Head of caudate nucleus (tissue), 42 donors: ENCODE data around the gene FBN2.

ENCODE experiments used
- DNase-seq, 42 donors: peaks; one replicate each; pipeline versions ENCODE4 v3.0.0 to v3.0.0-alpha.2; 2020 to 2021; ENCODE audit warnings: mixed read lengths in 7 of 42
- intact Hi-C: fragments of 100-400 bp; cut with DNase I; formaldehyde crosslinking; loops from one replicate; pipeline ENCODE4 v1.15.0; 2022

The FBN2 gene

DNA sequence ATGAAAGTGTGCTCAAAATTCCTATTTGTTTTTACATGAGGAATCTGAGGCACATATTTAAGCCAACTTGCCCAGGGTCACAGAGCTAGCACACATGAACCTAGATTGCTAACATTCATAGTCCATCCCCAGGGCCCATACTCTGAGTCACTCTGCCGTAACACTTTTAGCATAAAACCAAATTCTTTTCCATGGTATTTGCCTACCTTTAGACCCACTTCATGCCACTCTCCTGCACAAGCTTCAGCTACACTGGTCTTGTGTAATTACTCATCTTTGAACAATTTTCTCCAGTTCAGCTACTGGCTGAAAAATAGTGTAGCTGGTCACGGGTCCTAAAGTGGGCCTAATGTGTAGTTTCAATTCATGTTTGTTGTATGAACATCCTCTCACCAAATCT is 253.8 kb downstream of the FBN2 start:
- intact Hi-C loops: no loop called here
- DNase-seq: no peak

GRCh38 chr5:128279345-128279744 is 258.7 kb downstream of the FBN2 start:
- no peak for DNase-seq
- intact Hi-C loops: no loop called here

DNA sequence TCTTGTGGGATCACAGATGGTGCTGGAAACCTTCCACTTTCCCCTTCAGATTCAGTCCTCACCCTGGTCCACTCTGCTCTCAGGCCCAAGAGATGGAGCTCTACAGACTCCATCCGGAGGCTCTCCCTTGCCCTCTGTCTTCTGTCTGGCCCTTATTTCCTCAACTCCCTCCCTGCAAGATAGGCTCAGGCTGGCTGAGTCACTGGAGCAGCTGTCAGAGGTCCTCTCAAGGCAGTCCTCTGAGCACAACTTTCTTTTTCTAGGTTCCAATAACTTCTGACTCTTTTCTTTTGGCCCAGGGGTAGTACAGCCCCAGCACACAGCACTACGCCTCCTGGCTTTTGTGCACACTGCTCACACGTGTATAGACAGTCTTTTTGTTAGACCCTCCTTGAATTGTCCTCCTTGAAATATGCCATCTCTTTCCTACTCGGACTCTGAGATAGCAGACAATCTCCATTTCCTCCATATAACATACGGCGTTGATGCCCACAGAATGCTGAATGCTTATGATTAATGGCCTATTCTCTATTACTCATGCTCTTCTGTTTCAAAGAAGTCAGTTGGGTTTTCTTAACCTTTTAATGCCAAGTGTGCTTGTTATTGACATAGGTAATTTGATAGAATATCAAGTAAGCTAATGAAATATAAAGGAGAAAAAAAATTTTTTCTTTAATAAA is 261.4 kb downstream of the FBN2 start:
- intact Hi-C loops: no loop called here
- DNase-seq: no peak

DNA sequence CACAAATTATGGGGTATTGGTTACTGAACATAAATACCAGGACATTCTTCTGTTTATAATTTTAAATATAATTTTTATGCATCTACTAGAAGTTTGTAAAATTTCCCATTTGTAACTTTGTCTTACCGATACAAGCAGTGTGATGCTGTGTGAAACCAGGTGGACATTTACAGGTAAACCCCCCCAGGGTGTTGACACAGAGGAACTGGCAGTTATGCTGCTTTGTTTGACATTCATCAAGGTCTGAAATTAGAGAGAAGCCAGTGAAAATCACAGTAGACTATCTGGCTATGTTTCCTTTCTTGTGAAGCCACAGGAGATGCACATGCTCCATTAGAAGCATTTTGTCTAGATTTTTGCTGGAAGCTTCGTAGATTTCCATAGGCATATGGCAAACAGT is 263.6 kb downstream of the FBN2 start:
- intact Hi-C loops: no loop called here

DNA sequence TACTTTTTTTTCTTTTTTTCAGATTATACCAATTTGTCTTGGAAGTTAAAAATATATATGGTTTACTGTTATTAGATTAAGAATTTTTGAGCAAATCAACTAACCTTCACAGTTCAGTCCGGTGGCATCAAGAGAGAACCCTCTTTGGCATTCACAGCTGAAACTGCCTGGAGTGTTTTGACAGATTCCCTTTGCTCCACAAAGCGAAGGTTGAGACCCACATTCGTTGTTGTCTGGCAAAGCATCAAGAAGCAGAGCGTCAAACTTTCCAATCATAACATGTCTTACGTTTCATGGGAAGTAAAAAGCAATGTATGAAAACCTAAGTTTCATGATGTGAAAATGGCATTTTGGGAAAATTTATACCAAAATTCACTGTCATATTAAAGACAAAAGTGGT is 264.3 kb downstream of the FBN2 start:
- intact Hi-C loops: no loop called here
- no peak for DNase-seq

More for the DNA sequence above, 263.6 kb downstream of the FBN2 start:
- no peak for DNase-seq

GRCh38 chr5:128271859-128272464 is 266.1 kb downstream of the FBN2 start:
- no peak for DNase-seq
- intact Hi-C loops: no loop called here

GRCh38 chr5:128271071-128271470 is 267.0 kb downstream of the FBN2 start:
- no peak for DNase-seq
- intact Hi-C loops: no loop called here

GRCh38 chr5:128264564-128265360 is 273.3 kb downstream of the FBN2 start:
- intact Hi-C loops: no loop called here
- DNase-seq: no peak

- DNase-seq: no peak
- intact Hi-C loops: no loop called here
These were observed 274.7 kb downstream of the FBN2 start for GRCh38 chr5:128263357-128263756.

DNA sequence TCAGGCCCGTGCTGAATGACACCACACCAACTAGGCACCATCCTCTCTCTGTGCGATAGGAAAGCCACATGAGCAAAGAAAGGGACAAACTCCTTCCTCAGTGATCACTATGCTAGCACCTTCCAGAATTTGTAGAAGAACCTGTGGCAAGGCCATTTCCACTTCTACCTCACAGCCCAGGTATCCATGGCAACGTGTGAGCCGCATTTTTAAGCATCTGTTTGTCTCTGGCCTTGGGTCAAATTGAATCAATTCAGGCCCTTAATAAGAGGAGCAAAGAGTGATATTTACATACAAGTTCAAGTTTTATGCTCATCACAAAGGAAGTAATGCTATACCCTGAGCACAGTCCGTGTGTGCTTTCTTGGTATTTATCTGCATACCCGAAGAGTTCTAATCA is 275.1 kb downstream of the FBN2 start:
- intact Hi-C loops: no loop called here
- DNase-seq: no peak

DNA sequence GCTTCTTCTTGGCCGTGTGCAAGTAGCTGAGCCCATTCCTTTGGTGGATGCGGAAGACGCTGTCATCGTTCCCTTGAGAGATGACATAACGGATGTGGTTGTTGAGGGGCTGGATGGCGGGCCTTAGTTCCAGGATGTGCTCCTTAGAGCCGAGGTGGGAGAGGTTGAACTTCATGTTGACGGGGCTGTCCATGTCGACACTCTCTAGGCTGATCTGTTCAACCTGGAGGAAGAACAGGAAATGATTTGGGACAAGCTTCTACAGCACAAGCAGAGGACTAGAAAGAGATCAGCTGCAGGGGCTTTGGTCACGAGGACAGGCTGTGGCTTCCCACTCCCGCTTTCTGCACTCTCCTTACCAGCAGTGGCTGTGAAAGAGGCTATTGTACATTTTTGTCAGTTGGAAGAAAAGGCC is 278.4 kb downstream of the FBN2 start:
- peak in 2 of 42 donors; percentile 5 to 7 for DNase-seq
- intact Hi-C loops: no loop called here

GRCh38 chr5:128258372-128258771 is 279.7 kb downstream of the FBN2 start:
- no peak for DNase-seq
- intact Hi-C loops: no loop called here

DNA sequence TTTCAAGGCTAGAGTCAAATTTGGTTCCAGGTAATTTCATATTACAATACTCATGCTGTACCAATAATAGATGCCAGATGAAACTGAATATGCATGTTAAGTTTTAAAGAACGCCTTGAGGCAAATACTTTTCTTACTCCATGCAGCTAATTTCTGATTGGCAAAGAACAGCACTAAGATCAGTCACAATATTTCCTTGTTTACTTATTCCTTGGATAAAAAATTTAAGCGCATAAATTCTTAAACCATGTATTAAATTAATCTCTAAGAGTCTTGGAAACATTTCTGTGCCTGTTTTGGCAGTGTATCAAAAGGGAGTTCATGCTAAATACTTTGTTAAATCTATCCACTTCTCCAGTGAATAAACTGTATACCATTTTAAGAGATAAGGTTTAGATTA is 281.0 kb downstream of the FBN2 start:
- intact Hi-C loops: no loop called here

GRCh38 chr5:128254789-128255188 is 283.3 kb downstream of the FBN2 start:
- DNase-seq: no peak
- intact Hi-C loops: no loop called here

More for the DNA sequence above, 281.0 kb downstream of the FBN2 start:
- no peak for DNase-seq

DNA sequence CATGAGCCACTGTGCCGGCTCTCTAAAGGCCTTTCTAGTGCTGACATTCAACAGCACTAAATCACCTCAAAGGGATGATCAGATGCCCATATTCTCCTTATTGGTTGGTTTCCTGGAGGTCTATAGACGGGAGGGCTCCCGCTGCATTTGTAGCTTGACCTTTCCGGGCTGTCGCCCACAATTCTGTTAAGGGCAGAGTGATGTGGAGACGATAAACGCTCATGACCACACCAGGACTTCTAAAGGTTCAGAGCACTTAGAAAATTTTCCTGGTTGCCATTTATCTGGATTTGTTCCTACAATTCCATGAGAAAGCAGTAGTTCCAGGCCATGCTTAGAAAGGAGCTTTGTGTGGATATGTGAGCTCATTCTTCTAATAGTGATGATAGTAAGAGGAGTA is 284.2 kb downstream of the FBN2 start:
- no peak for DNase-seq
- intact Hi-C loops: no loop called here

- no peak for DNase-seq
- intact Hi-C loops: no loop called here
These were observed 284.9 kb downstream of the FBN2 start for GRCh38 chr5:128253161-128253560.

DNA sequence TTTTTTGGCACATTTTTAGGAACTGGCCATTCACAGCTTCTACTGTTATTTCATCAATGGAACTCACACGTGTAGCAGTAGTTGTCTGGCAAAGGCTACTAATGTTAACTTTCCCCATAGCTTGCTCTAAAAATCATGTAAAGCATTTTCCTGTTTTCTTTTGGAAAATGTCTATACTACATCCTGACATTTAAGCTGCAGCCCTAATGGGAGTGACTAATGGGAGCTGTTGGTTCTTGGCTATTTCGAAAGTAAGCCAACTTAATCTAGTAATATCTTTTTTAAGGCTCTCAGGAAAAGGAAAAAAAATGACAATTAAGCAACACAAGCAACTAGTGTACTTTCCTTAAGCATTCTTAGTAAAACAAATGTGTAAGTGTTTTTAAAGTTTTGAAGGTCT is 285.3 kb downstream of the FBN2 start:
- intact Hi-C loops: no loop called here
- no peak for DNase-seq

DNA sequence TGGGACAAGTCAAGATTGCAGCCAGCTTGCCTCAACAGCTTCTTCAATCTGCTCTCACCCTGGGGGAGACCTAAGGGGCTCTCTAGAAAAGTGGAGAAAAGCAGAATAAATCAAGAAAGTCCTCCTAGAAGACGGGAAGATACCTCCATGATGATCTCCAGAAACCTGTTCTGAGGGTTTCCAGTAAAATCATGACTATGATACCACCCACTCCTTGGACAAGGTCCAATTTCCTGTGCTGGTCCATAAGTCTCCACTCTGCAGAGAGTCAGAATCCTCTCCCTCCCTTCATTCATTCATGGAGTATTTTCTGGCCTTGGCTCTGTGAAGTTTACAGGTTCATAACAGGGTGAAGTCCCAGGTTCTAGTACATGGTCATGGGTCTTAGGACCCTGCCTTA is 285.8 kb downstream of the FBN2 start:
- no peak for DNase-seq
- intact Hi-C loops: no loop called here

GRCh38 chr5:128245974-128246373 is 292.1 kb downstream of the FBN2 start:
- DNase-seq: no peak
- intact Hi-C loops: no loop called here

DNA sequence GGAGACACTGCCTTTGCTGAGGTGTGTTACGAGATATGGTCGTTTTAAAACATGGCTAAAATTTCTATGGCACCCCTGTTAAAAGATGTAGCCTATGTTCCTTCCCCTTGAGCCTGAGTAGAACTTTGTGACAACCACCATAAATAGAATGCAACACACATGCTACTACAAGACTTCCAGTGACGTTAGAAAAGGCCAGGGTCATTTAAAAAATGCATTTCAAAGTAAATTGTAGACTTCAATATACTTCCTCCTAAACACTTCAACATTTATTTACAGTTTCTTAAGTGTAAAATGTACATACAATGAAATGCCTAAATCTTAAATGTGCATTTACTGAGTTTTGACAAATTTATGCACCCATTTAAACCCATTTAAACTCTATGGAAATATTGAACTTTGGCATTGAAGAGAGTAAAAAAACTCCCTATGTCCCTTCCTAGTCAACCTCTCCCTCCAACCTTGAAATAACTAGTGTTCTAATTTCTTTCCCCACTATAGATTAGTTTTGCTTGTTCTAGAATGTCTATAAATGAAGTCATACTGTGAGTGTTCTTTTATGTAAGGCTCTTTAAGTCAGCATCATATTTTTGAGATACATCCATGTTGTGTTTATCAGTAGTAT is 294.0 kb downstream of the FBN2 start:
- intact Hi-C loops: no loop called here
- DNase-seq: no peak
